Retinal pigment epithelial cell (primary cell): ENCODE measurements around the gene ARHGAP44.

ENCODE experiments used
- DNase-seq: peaks from one replicate; pipeline ENCODE4 v3.0.0-alpha.2; 2010; ENCODE audit warnings: low read depth
- H3K4me3 ChIP-seq: 2 replicates; pipeline ENCODE4 v1.5.1; 2011; ENCODE audit warnings: mild to moderate bottlenecking, low read length, control low read depth, moderate library complexity
- TF ChIP-seq, protein P1 (sequence below): conservative IDR thresholded peaks from 2 replicates; pipeline ENCODE4 v1.5.1; 2011; ENCODE audit warnings: low read depth, low read length, control low read depth, inconsistent platforms

ARHGAP44 gene

DNA sequence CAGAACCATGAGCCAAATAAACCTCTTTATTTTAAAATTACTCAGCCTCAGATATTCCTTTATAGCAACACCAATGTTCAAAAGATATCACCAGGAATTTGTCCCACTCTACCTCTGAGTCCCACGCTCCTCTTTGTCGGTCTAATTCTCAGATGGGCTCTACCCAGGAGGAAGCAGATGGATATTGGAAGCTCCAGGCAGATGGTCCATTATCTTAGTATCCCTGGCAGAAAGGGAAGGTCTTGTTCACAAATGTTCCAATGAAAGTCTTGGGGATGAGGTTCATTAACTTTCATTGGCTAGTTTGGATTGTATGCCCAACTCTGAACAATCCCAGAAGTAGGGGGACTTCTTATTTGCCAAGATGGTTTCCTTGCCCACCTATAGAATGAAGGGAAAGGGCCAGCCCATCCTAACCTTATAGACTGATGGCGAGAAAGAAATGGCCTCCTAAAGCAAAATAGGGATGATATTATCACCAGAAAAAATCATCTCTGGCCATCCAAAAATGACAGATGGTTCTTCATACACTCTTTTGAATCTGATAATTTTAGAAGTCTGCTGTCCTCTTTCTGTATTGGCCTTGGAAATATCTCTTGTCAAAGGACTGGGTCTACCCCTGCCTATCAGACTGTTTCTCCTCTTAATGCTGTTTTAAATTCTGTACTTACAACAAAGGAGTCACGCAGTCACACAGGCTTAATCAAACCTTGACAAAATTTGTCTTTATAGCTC is 249.8 kb downstream of the ARHGAP44 start:
- TF ChIP-seq, protein P1, sequence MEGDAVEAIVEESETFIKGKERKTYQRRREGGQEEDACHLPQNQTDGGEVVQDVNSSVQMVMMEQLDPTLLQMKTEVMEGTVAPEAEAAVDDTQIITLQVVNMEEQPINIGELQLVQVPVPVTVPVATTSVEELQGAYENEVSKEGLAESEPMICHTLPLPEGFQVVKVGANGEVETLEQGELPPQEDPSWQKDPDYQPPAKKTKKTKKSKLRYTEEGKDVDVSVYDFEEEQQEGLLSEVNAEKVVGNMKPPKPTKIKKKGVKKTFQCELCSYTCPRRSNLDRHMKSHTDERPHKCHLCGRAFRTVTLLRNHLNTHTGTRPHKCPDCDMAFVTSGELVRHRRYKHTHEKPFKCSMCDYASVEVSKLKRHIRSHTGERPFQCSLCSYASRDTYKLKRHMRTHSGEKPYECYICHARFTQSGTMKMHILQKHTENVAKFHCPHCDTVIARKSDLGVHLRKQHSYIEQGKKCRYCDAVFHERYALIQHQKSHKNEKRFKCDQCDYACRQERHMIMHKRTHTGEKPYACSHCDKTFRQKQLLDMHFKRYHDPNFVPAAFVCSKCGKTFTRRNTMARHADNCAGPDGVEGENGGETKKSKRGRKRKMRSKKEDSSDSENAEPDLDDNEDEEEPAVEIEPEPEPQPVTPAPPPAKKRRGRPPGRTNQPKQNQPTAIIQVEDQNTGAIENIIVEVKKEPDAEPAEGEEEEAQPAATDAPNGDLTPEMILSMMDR: no peak
- DNase-seq: no peak
- no peak overlapping the region for H3K4me3 ChIP-seq
